ENCODE measurements around the gene AGAP1.

Gene AGAP1

GRCh38 chr2:236034974-236035373 lies 541.1 kb downstream of the AGAP1 start:
- DNase-seq, result no peak

DNA sequence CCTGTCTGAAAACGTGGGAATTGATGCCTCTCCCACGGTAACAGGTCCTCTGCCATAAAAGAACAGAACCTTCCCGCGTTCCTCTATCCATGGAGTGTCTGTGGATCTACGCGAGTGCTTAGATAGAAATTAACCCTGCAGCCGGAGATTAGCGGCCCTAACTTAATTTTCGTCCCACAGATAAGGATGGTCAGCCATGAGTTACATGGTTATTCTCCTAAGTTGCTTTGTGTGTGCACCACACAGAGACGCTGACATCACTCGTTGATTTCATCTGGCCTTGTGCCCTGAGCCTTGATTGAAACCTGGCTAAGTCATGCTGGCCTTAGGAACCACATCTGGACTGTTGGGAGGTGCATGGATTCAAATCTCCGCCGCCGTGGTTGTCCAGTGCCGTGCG lies 542.2 kb downstream of the AGAP1 start:
- DNase-seq, result no peak

- no peak for DNase-seq
These were observed 544.3 kb downstream of the AGAP1 start for GRCh38 chr2:236038096-236038495.

DNA sequence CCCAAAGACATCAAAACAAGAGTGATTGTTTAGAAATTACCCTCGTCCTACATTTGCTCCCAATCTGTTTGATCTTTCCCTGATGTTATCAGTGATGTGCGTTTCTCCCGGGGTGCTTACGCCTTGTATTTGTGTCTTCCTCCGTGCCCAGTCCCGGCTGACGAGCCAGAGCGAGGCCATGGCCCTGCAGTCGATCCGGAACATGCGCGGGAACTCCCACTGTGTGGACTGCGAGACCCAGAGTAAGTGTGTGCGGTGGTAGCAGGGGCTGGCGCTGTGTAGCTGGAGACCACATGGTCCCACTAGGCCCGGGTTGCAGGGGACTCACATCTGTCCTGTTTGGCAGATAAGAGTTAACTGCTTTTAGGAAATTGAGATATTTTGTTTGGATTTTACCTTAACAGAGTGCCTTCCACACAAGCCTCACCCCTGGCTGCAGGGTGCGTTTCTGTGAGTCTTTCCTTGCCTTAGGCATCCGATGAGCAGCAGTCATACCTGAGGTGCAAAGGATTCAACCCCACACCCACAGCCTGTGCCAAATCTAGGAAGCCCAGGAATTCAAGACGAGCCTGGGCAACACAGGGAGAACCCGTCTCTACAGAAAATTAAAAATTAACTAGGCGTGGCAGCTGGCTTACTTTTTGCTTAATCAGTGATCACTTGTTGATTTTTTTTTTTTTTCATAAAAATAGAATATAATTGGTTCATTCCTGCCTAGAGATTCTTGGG lies 546.9 kb downstream of the AGAP1 start:
- DNase-seq, result no peak

DNA sequence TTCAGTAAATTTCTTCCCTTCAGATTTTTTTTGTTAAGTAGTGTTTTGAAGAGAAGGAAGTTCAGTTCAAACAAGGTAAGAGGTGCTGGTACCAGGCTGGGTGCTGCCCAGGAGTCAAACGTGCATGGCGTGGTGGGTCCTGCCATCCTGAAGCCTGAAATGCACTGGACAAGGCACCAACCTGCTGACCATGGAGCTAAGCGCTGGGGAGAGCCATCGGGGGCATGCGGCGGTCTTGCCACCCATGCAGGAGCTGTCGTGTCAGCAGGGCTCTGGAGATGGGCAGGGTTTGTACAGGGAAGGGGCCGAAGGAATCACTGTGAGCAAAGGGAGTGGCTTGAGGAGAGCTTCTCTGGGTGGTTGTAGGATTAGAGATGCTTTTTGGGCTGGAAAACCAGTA lies 547.8 kb downstream of the AGAP1 start:
- DNase-seq, result no peak

DNA sequence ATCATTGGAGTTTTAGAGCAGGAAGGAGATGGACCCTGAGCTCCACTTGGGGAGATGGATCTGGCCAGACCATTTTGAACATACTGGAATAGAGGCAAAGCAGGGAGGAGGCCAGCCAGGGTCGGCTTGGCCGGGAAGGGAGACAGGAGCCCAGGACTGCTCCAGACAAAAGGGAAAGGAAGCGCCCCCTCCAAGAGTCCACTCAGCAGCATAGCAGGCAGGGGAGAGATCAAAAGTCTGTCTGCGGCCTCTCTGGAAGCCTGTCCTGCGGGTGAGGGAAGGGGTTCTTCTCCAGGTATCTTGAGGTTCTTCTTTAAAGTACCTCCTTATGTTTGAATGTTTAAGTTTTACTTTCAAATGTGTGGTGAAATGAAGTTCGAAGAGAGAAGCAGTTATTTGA lies 548.2 kb downstream of the AGAP1 start:
- no peak for DNase-seq

- DNase-seq, result no peak
These were observed 550.3 kb downstream of the AGAP1 start for GRCh38 chr2:236044191-236044590.

DNA sequence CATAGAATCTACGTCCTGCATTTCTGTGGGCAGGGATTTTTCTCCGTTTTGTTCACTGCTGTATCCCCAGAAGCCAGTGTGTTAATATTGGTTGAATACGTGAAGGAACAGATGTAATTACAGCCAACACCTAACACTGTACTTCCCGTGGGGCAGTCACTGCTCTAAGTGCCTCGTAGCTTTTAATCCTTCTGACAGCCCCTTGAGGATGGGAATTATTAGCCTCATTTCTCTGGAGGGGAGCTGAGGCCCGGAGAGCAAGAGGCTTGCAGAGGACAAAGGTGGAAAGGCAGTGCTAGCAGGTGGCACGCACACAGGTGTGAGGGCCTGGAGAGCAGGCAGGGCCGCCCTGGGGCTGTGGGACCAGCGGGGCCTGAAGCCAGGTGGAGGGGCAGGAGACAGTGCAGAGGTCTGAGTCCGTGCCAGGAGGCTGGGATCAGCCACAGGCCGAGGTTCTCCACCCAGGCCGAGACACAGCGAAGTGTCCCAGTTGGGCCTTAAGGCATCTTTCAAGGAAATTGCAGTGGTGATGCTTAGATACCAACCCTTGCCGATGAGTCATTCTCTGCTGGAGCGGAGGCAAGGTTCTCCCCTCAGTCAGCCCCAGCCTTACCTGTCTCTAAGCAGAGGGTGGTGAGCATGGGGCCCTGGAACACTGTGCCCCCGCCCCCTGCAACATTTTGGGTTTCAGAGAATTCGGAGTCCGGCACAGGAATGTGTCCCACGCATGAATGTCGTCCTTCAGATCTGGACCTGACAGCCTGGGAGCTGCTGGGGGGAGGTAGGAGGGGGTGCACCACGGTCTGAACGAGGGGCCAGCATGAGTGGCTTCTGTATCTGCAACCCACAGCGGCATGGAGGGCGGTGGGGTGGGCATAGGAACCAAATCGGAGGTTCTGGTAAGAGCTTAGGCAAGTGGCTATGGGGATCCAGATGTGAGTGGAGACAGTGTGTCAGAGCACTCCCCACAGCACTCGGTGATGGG lies 551.7 kb downstream of the AGAP1 start:
- no peak for DNase-seq

GRCh38 chr2:236046715-236047114 lies 552.9 kb downstream of the AGAP1 start:
- DNase-seq, result no peak

DNA sequence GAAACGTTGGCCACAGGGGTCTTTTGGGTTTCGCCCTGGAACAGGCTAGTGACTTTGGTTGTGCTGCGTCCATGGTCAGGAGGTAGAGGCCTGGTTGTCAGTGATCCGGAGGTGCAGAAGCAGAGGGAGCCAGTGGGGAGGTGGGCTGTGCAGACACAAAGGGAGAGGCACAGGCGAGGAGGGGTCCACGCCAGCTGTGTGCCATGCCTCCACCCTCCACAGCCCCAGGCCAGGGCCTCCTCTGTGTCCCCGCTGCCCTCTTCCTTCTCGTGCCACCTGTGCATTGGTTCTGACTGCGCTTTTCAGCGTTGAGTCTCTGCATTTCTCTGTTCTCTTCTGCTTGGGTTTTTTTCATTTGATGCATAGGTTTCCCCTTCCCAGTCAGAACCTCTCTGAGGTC lies 553.3 kb downstream of the AGAP1 start:
- no peak for DNase-seq

- no peak for DNase-seq
These were observed 554.2 kb downstream of the AGAP1 start for GRCh38 chr2:236047886-236048540.

- no peak for DNase-seq
These were observed 556.1 kb downstream of the AGAP1 start for GRCh38 chr2:236049981-236050380.

DNA sequence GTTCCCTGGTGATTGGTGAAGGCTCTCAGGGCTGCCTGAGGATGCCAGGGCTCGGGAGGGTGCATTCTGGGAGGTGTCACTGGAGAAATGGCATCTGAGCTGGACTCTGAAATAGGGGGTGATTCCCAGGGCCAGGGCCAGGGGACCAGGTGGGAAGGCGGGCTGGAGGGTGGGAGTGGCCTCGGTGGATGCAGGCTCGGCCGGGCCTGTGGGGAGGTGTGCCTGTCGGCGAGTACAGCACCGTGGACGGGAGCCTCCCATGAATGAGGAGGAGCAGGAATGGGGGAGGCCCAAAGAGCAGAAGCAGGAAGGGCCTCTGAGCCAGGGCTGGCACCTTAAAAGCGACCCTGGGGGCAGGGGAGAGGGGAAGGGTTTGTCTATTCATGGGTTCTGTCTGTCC lies 557.5 kb downstream of the AGAP1 start:
- DNase-seq, result no peak

DNA sequence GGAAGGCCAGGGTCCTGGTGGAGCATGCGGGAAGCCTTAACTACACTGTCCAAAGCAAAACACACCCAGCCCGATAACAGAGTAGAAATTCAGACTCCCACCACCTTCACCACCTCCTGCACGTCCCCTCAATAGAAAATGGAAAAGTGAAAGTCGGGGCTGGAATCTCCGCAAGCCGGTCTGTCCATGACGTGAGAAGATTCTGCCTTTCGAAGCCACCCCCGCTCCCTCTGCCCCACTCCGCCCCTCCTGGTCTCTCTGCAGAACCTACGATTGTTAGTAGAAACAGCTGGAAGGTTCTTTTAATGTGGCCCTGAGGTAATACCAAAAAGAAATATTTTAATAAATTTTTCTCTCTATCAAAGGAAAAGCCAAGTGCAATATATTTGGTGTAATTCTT lies 558.0 kb downstream of the AGAP1 start:
- no peak for DNase-seq

GRCh38 chr2:236052206-236052605 lies 558.4 kb downstream of the AGAP1 start:
- DNase-seq, result no peak

DNA sequence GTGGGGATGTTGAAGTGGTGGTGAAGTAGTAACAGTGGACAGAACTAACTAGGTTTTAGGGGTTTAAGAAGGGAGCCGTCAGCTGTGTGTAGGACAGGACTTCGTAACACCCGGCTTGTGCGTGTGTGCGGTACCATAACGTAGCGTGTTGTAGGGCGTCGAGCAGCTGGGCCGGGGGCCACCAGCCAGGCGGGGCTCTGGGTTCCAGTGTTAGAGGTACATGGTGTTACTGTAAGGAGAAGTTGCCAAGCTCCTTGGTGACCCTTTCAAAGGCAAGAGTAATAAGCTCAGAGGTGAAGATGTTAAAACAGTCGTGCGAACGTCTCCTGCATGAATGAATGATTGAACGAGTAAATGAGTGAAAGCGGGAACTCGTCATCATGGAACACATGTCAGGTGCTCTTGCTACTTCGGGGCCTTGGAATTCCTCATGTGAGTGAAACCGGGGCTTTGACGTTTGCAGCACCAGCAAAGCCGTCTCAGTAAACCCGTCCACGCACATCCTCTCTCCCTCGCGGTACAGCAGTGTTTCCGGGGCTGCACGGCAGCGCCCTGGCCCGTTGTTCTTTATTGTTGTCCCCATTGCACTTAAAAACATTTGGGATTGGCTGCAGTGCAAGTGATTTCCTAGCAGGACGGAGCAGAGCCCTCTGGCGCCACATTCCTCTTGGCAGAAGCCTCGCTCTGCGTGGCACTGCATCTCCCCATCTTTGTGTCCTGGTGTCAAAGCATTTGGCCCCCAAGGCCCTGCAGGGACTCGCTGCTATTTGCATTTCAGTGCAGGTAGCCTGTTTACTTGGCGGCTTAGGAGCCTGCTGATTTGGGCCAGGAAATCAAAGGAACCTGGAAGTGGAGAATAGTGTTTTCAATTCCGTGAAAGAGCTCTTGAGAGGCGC lies 559.3 kb downstream of the AGAP1 start:
- no peak for DNase-seq

DNA sequence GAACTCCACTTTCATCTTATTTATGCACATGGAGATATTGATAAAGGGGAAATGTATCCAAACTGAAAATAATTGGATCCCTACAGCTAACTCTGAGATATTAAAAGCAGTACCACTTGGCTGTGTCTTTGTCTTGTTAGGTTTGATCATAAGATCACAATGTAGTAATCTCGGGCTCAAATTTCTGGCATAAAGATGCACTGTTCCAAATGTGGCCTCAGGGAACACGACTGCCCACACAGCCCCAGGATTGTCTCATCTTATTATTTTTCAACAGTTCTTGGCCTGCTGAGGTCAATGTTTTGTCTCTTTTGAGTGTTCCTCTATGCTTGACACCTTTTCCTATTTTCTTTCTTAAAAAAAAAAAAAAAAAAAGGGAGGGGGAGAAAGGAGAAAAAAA lies 560.3 kb downstream of the AGAP1 start:
- no peak for DNase-seq

- no peak for DNase-seq
These were observed 560.9 kb downstream of the AGAP1 start for GRCh38 chr2:236054621-236055305.

GRCh38 chr2:236055471-236055870 lies 561.6 kb downstream of the AGAP1 start:
- DNase-seq, result no peak

DNA sequence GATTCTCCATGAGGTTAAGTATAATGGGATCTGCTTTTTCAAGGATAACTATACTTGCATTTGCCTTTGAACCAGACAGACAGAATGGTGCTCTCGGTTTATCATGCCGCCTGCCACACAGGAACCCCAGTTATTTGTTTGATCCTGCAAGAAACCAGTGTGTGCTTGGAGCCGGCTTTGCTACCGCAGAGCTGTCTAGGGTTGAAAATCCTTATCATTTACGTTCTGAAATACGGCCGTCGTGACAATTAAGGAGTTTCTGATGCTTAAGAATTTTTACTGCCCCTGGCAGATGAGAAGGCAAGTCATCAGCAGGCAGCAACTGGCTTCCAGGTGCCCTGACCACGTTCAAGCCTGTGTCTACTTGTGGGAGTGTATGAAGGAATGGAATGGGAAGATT lies 562.3 kb downstream of the AGAP1 start:
- no peak for DNase-seq

GRCh38 chr2:236057375-236057774 lies 563.5 kb downstream of the AGAP1 start:
- DNase-seq, result no peak

DNA sequence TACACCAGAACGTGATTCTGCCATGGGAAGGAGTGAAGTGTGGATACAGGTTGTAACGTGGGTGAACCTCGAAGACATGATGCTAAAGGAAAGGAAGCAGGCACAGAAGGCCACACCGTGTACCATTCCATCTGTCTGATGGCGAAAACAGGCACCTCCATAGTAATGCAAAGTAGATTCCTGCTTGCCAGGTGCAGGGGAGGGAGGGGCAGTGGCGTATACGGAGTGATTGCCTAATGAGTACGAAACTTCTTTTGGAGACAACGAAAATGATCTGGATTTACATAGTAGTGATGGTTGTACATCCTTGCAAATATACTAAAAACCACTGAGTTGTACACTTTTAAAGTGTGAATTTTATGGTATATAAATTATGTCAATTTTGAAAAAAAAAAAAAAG lies 567.7 kb downstream of the AGAP1 start:
- no peak for DNase-seq
